ENCODE results near the gene GALNT17.

GALNT17 gene

GRCh38 chr7:71325151-71325550, 193.2 kb downstream of the GALNT17 start:
- CTCF ChIA-PET = no interaction called here
- POLR2A ChIA-PET = no interaction called here
- DNase-seq (ENCODE audit: extremely low spot score) = no peak
- TF ChIP-seq L3MBTL2 (conservative IDR thresholded peaks at IDR 0.05) (no peak), FOXK2 (IDR thresholded peaks at IDR 0.05) (no peak)

GRCh38 chr7:71326595-71326994, 194.7 kb downstream of the GALNT17 start:
- ChIA-PET POLR2A (no interaction called here), CTCF (no interaction called here)
- DNase-seq (ENCODE audit: extremely low spot score) = no peak

GRCh38 chr7:71327946-71328345, 196.0 kb downstream of the GALNT17 start:
- ChIA-PET CTCF (no interaction called here), POLR2A (no interaction called here)
- no peak for DNase-seq (ENCODE audit: extremely low spot score)
- TF ChIP-seq TARDBP (IDR thresholded peaks at IDR 0.05) = no peak
- no peak for TF ChIP-seq SUZ12 (IDR thresholded peaks at IDR 0.05)
- TF ChIP-seq PKNOX1 (IDR thresholded peaks at IDR 0.05) = no peak
- TF ChIP-seq LEF1 (IDR thresholded peaks at IDR 0.05; ENCODE audit: borderline replicate concordance) = no peak
- TF ChIP-seq ZNF384 (IDR thresholded peaks at IDR 0.05) = no peak
- no peak for TF ChIP-seq ARNT (IDR thresholded peaks at IDR 0.05)
- no peak for TF ChIP-seq FOXK2 (IDR thresholded peaks at IDR 0.05)
- no peak for TF ChIP-seq FOXA1 (IDR thresholded peaks at IDR 0.05)

More at GRCh38 chr7:71326595-71326994, 194.7 kb downstream of the GALNT17 start:
- TF ChIP-seq SP1 (IDR thresholded peaks at IDR 0.05) (no peak), FOXA1 (IDR thresholded peaks at IDR 0.05) (no peak), BHLHE40 (IDR thresholded peaks at IDR 0.05; ENCODE audit: borderline replicate concordance) (no peak), ARNT (IDR thresholded peaks at IDR 0.05) (no peak), TARDBP (IDR thresholded peaks at IDR 0.05) (no peak), ELF4 (IDR thresholded peaks at IDR 0.05) (no peak), FOXM1 (IDR thresholded peaks at IDR 0.05; ENCODE audit: borderline replicate concordance) (no peak), L3MBTL2 (conservative IDR thresholded peaks at IDR 0.05) (no peak), NFRKB (IDR thresholded peaks at IDR 0.05) (no peak), HDGF (IDR thresholded peaks at IDR 0.05; ENCODE audit: borderline replicate concordance) (no peak), FOXK2 (IDR thresholded peaks at IDR 0.05) (no peak), SUZ12 (IDR thresholded peaks at IDR 0.05) (no peak)

GRCh38 chr7:71329030-71329660, 197.2 kb downstream of the GALNT17 start:
- ChIA-PET CTCF (no interaction called here), POLR2A (no interaction called here)
- TF ChIP-seq SP1 (IDR thresholded peaks at IDR 0.05) = no peak
- no peak for TF ChIP-seq CTBP1 (IDR thresholded peaks at IDR 0.05; ENCODE audit: borderline replicate concordance)
- no peak for TF ChIP-seq LEF1 (IDR thresholded peaks at IDR 0.05; ENCODE audit: borderline replicate concordance)
- no peak for TF ChIP-seq ELF4 (IDR thresholded peaks at IDR 0.05)
- TF ChIP-seq TARDBP (IDR thresholded peaks at IDR 0.05) = no peak
- TF ChIP-seq FOXA1 (IDR thresholded peaks at IDR 0.05) = no peak
- TF ChIP-seq PKNOX1 (IDR thresholded peaks at IDR 0.05) = no peak
- TF ChIP-seq NFRKB (IDR thresholded peaks at IDR 0.05) = no peak
- no peak for DNase-seq (ENCODE audit: extremely low spot score)

- ChIA-PET CTCF (no interaction called here), POLR2A (interaction anchor here (0.6 kb wide), 1 partner anchor 10 kb away, joined by 3 read pairs; no protein-coding TSS in a partner anchor)
- TF ChIP-seq HDGF (IDR thresholded peaks at IDR 0.05; ENCODE audit: borderline replicate concordance) (no peak), TARDBP (IDR thresholded peaks at IDR 0.05) (no peak)
- no peak for DNase-seq (ENCODE audit: extremely low spot score)
Measured at GRCh38 chr7:71332207-71332606, 200.3 kb downstream of the GALNT17 start.

GRCh38 chr7:71334541-71334940, 202.6 kb downstream of the GALNT17 start:
- ChIA-PET CTCF (no interaction called here), POLR2A (no interaction called here)
- TF ChIP-seq TARDBP (IDR thresholded peaks at IDR 0.05) = no peak
- no peak for TF ChIP-seq FOXK2 (IDR thresholded peaks at IDR 0.05)
- TF ChIP-seq FOXM1 (IDR thresholded peaks at IDR 0.05; ENCODE audit: borderline replicate concordance) = no peak
- TF ChIP-seq L3MBTL2 (conservative IDR thresholded peaks at IDR 0.05) = no peak
- no peak for TF ChIP-seq BHLHE40 (IDR thresholded peaks at IDR 0.05; ENCODE audit: borderline replicate concordance)
- no peak for TF ChIP-seq ELF4 (IDR thresholded peaks at IDR 0.05)
- no peak for TF ChIP-seq ZNF384 (IDR thresholded peaks at IDR 0.05)
- no peak for TF ChIP-seq LEF1 (IDR thresholded peaks at IDR 0.05; ENCODE audit: borderline replicate concordance)
- no peak for TF ChIP-seq NFRKB (IDR thresholded peaks at IDR 0.05)
- TF ChIP-seq PKNOX1 (IDR thresholded peaks at IDR 0.05) = no peak
- TF ChIP-seq FOXA1 (IDR thresholded peaks at IDR 0.05) = no peak
- TF ChIP-seq CTBP1 (IDR thresholded peaks at IDR 0.05; ENCODE audit: borderline replicate concordance) = no peak
- no peak for TF ChIP-seq HDGF (IDR thresholded peaks at IDR 0.05; ENCODE audit: borderline replicate concordance)
- TF ChIP-seq ARNT (IDR thresholded peaks at IDR 0.05) = no peak
- TF ChIP-seq SP1 (IDR thresholded peaks at IDR 0.05) = no peak
- no peak for DNase-seq (ENCODE audit: extremely low spot score)

GRCh38 chr7:71338866-71339265, 206.9 kb downstream of the GALNT17 start:
- TF ChIP-seq HDGF (IDR thresholded peaks at IDR 0.05; ENCODE audit: borderline replicate concordance) (no peak), LEF1 (IDR thresholded peaks at IDR 0.05; ENCODE audit: borderline replicate concordance) (no peak), ZNF384 (IDR thresholded peaks at IDR 0.05) (no peak), SUZ12 (IDR thresholded peaks at IDR 0.05) (no peak), TARDBP (IDR thresholded peaks at IDR 0.05) (no peak), NFRKB (IDR thresholded peaks at IDR 0.05) (no peak), BHLHE40 (IDR thresholded peaks at IDR 0.05; ENCODE audit: borderline replicate concordance) (no peak), SP1 (IDR thresholded peaks at IDR 0.05) (no peak), FOXM1 (IDR thresholded peaks at IDR 0.05; ENCODE audit: borderline replicate concordance) (no peak), L3MBTL2 (conservative IDR thresholded peaks at IDR 0.05) (no peak), FOXK2 (IDR thresholded peaks at IDR 0.05) (no peak), ARNT (IDR thresholded peaks at IDR 0.05) (no peak), PKNOX1 (IDR thresholded peaks at IDR 0.05) (no peak), CTBP1 (IDR thresholded peaks at IDR 0.05; ENCODE audit: borderline replicate concordance) (no peak), FOXA1 (IDR thresholded peaks at IDR 0.05) (no peak), ELF4 (IDR thresholded peaks at IDR 0.05) (no peak)
- ChIA-PET CTCF (no interaction called here), POLR2A (no interaction called here)
- no peak for DNase-seq (ENCODE audit: extremely low spot score)
